Measurements from ENCODE around the gene RGS21.
"Not testable (repeated sequence)": the region's sequence is repeated elsewhere in the genome, so short reads cannot be mapped to it uniquely, and the experiment has no call there.

Gene RGS21

DNA sequence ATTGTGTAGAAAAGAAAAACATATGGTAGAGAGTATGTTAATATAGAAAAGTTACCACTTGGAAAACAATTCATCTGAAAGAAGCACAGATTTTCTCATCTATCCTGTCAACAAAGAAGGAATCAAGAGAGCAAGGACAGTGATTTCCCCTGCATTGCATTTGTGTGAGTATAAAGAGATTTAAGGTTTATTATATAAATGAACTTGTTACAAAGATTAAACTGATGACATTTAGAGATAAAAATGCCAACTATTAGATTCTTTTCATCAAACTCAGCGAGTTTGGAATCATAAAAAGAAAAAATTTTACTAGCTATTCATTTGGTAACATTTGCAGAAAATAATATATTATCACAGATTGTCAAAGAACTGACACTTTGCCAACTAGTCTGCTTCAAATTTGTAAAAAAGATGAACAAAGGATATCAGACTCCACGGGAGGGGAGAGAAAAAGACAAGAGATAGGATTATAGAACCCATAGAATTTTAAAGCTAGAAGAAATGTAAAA is at the start of gene RGS21:
RGS21 (plus strand) TSS at position 51 of the 509 bp plus-strand sequence. CDS start 26,045 bp downstream, outside the sequence.
- DNase-seq: no peak

- DNase-seq: no peak
Observed at GRCh38 chr1:192268468-192269052, 48.2 kb upstream of the RGS21 start.

GRCh38 chr1:192270398-192270797 is 46.4 kb upstream of the RGS21 start:
- DNase-seq: no peak

GRCh38 chr1:192272732-192273131 is 44.1 kb upstream of the RGS21 start:
- DNase-seq: no peak

DNA sequence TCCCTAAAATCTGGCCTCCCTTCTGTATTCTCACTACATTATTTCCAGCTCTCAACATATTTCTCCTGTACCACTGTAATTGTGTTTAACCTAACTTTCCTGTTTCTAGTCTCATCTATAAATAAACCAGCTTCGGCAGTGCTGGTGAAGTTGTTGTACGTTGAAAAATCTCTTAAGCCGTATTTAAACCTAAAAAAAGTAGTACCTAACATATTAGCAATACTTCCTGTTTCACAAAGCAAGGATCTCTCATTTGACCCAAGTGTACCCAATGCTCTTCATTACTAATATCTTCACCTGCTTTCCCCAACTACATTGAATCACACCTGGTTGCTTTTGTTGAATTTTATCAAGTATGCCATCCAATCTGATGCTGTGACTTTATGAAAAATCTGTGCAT is 42.2 kb upstream of the RGS21 start:
- no peak for DNase-seq

- DNase-seq: no peak
Observed at GRCh38 chr1:192277635-192278034, 39.2 kb upstream of the RGS21 start.

- DNase-seq: no peak
Observed at GRCh38 chr1:192284927-192285326, 31.9 kb upstream of the RGS21 start.

DNA sequence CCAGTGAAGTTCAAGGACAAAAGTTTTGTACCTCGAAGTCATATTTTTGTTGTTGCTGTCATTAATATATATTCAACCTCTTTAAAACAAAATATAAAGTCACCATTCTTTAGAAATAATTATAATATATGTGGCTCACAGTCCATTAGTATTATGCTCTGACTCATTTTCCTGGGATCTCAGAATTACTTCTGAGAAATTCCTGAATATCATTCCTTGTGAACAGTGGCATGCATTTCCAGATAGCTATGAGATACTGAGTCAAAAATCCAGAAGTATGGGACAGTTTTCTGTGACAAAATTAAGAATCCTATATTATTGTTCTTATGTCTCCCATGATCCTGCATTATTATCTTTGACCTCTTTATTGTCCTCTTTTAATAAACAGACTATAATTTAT is 13.8 kb upstream of the RGS21 start:
- DNase-seq: no peak

GRCh38 chr1:192308314-192308713 is 8.5 kb upstream of the RGS21 start:
- DNase-seq: not testable (repeated sequence)

DNA sequence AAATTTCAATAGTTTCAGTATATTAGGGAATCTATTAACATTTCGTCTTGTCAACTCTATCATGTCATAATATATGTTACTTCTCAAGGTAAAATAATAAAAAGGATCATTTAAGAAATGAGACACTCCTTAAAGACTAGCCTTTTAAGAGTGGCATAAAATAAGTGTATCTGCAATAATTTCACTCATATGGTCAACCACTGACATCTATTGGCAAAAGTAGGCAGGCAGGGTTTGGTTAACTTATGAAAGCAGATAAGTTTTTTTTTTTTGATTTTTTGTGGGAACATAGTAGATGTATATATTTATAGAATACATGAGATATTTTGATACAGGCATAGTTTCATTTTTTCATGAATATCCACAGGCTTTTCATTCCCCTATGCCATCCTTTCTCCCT is 5.5 kb upstream of the RGS21 start:
- peak; percentile 3 for DNase-seq

GRCh38 chr1:192327997-192328396 is 11.2 kb downstream of the RGS21 start:
- no peak for DNase-seq

- no peak for DNase-seq
Observed at GRCh38 chr1:192342842-192343241, 26.1 kb downstream of the RGS21 start.

- DNase-seq: no peak
Observed at GRCh38 chr1:192343344-192343743, 26.6 kb downstream of the RGS21 start.

- DNase-seq: no peak
Observed at GRCh38 chr1:192349314-192349713, 32.5 kb downstream of the RGS21 start.

GRCh38 chr1:192350356-192350755 is 33.6 kb downstream of the RGS21 start:
- DNase-seq: no peak

DNA sequence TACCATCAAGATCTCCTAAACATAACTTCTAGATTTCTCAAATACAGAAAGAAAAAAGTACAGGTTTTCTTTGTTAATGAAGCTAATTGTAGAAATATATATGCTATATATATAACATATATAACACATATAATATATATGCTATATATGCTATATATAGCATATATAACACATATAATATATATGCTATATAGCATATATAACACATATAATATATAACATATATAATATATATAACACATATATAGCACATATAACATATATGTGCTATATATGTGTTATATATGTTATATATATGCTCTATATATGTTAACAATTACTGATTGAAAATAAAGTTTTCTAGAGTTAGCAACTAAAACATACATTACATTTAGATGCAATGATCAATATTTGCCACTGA is 34.8 kb downstream of the RGS21 start:
- no peak for DNase-seq

DNA sequence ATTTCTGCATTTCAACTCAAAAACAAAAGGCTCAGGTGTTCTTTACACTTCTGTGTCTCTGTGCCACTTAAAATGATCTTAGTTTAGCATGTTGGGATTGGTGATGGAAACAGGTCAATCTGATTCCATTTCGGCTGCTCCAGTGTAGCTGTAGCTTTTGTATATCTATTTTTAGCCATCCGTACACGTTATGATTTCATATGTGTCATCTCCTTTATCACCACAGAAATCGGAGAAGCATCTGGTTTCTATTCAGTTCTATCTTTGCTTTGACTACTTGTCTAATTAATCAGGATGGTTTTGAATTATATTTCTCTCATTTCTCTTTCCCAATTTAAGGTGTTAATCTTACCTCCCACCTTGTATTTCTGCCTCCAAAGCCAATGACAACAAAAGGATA is 41.1 kb downstream of the RGS21 start:
- no peak for DNase-seq

GRCh38 chr1:192358402-192358801 is 41.6 kb downstream of the RGS21 start:
- no peak for DNase-seq

GRCh38 chr1:192358822-192359221 is 42.0 kb downstream of the RGS21 start:
- no peak for DNase-seq

DNA sequence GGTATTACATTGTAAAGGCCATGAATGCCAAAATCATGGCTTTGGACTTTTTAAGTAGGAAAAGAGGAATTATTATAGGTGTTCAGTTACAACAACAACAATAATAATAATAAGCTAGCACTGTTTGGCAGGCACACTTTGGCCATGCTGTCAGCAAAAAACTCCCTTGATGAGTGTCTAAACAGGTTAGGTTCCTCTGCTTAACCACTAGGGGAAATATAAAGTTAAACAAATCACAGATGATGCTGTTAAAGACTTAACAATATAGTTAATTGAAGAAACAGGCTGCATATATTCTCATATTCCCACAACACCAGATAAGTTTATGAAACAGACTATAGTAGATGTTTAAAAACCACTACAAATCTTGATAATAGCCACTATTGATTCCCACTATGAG is 46.4 kb downstream of the RGS21 start:
- no peak for DNase-seq

DNA sequence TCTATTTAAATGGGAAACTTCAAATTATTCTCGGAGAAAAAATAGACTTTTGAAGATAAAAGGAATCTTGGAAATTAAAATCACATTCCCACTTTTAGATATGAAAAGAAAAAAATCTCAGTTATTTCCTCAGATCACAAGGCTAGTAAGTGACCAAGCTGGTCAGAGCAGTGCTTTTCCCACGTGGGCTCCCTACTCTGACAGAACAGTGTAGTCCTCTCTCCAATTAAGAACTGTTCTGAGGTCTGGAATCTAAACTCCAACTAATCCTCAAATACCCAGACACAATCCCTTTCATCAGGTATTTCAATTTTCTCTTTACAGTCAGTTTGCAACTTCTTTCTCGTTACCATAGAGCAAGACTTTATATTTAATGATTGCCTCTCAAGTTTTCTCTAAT is 50.6 kb downstream of the RGS21 start:
- DNase-seq: no peak

- no peak for DNase-seq
Observed at GRCh38 chr1:192375306-192375705, 58.5 kb downstream of the RGS21 start.

DNA sequence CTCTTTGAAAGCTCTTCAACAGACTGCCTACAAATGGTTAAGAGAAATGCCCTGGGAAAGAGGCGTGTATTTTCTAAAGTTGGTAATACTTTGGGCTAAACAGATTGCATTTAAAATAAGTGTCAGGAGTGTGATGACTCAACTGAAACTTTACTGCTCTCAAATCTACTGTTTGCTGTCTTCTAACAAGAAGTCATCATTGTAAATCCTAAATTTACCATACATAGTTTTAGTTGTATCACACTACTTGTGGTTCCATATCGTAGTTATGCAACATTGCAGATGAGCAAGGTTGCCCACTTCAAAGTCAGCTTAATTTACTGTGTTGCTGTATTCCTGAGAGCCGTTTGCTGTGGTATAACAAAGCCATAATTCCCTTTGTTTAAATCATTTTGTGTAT is 59.6 kb downstream of the RGS21 start:
- no peak for DNase-seq

- no peak for DNase-seq
Observed at GRCh38 chr1:192378276-192378675, 61.5 kb downstream of the RGS21 start.

GRCh38 chr1:192378878-192379277 is 62.1 kb downstream of the RGS21 start:
- DNase-seq: no peak
